ENCODE measurements around the gene WDR19. TPM values are rescaled to one million over a fixed set of nuclear protein-coding genes. Genes with fewer than 3 reads are reported as not detected.

The WDR19 gene
- total RNA-seq, 1 donor, result 46.2 TPM

GRCh38 chr4:39320381-39321115 is 138.2 kb downstream of the WDR19 start:
- no peak overlapping the region for H3K4me3 ChIP-seq (ENCODE audit: low read depth, low read length)
- DNase-seq (ENCODE audit: low read depth), result peak; percentile 70
- TF ChIP-seq, protein P1, sequence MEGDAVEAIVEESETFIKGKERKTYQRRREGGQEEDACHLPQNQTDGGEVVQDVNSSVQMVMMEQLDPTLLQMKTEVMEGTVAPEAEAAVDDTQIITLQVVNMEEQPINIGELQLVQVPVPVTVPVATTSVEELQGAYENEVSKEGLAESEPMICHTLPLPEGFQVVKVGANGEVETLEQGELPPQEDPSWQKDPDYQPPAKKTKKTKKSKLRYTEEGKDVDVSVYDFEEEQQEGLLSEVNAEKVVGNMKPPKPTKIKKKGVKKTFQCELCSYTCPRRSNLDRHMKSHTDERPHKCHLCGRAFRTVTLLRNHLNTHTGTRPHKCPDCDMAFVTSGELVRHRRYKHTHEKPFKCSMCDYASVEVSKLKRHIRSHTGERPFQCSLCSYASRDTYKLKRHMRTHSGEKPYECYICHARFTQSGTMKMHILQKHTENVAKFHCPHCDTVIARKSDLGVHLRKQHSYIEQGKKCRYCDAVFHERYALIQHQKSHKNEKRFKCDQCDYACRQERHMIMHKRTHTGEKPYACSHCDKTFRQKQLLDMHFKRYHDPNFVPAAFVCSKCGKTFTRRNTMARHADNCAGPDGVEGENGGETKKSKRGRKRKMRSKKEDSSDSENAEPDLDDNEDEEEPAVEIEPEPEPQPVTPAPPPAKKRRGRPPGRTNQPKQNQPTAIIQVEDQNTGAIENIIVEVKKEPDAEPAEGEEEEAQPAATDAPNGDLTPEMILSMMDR (IDR thresholded peaks at IDR 0.05; ENCODE audit: insufficient read depth, low read length), result no peak

GRCh38 chr4:39323821-39324220 is 141.5 kb downstream of the WDR19 start:
- peak; percentile 54 for DNase-seq (ENCODE audit: low read depth)
- TF ChIP-seq, protein P1 (IDR thresholded peaks at IDR 0.05; ENCODE audit: insufficient read depth, low read length), result no peak
- no peak overlapping the region for H3K4me3 ChIP-seq (ENCODE audit: low read depth, low read length)

DNA sequence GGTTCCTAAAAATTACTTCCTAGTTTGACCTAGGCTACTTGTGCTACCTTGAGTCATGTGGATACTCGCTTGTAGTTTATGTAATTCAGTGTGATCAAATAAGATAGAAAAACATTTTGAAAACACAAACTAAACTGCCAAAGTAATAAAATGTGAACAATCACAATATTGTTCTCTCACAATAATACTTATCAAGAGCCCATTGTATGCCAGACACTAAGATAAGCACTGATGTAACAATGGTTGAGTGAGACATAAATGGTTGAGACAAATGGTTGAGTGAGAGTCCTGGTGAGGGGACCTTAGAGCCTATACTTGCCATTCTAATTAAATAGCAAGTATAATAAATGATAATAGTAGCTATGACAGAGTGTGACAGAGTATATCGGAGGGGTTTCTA is 142.1 kb downstream of the WDR19 start:
- TF ChIP-seq, protein P1 (IDR thresholded peaks at IDR 0.05; ENCODE audit: insufficient read depth, low read length), result no peak
- DNase-seq (ENCODE audit: low read depth), result no peak
- H3K4me3 ChIP-seq (ENCODE audit: low read depth, low read length), result no peak overlapping the region

DNA sequence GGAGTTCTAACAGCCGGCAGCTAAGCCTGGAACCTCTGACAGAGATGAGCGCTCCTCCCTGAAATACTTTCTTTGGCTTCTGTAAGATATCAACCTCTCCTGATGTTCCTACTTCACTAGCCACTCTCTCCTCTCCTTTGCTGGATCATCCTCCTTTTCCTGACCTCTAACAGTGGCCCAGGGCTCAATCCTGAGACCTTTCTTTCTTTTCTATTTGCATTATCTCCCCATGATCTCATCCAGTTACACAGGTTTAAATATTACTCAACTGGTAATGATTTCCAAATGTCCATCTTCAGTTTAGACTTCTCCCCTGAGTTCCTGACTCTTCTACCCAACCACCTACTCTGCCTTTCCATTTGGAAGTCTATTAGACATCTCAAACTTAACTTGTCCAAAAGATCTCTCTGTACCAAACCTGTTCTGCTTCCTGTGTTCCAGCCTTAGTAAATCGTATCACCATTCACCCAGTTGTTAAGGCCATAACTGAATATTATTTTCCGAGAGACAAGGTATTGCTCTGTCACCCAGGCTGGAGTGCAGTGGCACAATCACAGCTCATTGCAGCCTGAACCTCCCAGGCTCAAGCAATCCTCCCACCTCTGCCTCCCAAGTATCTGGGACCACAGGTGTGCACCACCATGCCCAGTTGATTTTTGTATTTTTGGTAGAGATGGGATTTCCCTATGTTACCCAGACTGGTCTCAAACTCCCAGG is 142.7 kb downstream of the WDR19 start:
- TF ChIP-seq, protein P1 (IDR thresholded peaks at IDR 0.05; ENCODE audit: insufficient read depth, low read length), result no peak
- no peak for DNase-seq (ENCODE audit: low read depth)
- H3K4me3 ChIP-seq (ENCODE audit: low read depth, low read length), result no peak overlapping the region

DNA sequence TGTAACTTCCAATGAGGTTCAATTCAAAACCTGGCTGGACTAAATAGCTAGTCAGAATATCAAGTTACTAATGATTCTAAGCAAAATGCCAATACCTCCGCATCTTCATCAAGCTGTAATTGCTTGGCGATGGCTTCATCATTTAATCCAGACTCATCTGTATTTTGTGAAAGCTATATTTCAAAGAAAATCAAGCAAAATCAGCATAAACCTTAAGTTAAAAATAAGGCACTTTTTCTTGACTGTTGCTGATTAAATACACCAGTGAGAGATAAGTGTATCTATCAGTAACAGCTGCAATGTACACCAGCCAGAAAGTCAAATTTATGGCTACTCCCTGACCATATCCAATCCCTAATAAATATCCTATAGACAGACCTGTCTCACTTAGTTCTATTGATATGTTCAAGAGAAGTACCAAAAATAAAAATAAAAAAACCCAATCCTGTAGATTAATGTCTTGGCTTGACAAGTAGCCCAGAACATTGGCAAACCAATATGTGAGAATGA is 144.2 kb downstream of the WDR19 start:
- no peak for DNase-seq (ENCODE audit: low read depth)
- H3K4me3 ChIP-seq (ENCODE audit: low read depth, low read length), result no peak overlapping the region
- TF ChIP-seq, protein P1 (IDR thresholded peaks at IDR 0.05; ENCODE audit: insufficient read depth, low read length), result no peak

DNA sequence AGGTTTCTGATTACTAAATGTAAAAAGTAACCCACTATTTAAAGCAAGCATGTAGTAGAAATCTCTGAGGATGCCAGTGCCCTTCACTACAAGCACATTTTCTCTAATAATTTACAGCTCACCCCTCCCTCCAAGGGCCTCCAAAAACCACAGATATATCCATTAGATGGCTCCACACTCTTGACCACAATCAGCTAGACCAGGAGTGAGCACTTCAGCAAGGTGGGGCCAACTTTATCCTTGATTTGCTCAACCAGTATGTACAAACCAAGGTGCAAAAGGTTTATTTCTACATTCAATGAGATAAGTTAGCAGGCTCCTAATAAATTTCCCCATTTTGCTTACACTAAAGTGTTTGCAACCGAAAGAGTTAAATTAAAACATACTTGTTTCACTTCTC is 148.0 kb downstream of the WDR19 start:
- TF ChIP-seq, protein P1 (IDR thresholded peaks at IDR 0.05; ENCODE audit: insufficient read depth, low read length), result no peak

More for the DNA sequence above, 148.0 kb downstream of the WDR19 start:
- H3K4me3 ChIP-seq (ENCODE audit: low read depth, low read length), result no peak overlapping the region
- no peak for DNase-seq (ENCODE audit: low read depth)
